GM19438 (cell line): ENCODE data around the gene HYDIN.

ENCODE experiments used
- ATAC-seq: cut with Tn5 transposase; IDR thresholded peaks from one replicate; pipeline ENCODE4 v1.9.1; 2021; ENCODE audit warnings: low read depth; ENCODE audit not compliant: unreplicated experiment

The HYDIN gene

GRCh38 chr16:70770291-70770625, 460.3 kb downstream of the HYDIN start:
- no peak for ATAC-seq

GRCh38 chr16:70769761-70770160, 460.8 kb downstream of the HYDIN start:
- ATAC-seq, result no peak

DNA sequence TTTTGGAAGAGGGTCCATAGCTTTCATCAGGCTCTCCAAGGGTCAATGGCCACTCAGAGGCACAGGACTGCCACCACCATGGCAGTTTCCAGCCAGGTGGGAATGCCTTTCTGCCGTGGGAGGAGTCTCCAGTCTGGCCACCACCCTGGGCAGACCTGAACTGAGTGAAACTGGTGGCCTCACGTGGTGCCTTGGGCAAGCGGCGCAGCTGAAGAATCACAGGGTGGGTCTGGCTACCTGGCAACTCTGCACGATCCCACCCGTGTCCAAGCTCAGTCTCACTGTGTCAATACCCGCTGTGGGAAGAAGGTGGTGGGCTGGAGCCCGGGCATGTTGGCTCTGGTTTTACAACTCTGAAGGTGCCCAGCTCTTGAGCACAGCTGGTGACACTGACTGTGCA, 461.4 kb downstream of the HYDIN start:
- ATAC-seq, result no peak

- no peak for ATAC-seq
These were observed 462.3 kb downstream of the HYDIN start for GRCh38 chr16:70768203-70768580.

- no peak for ATAC-seq
These were observed 462.9 kb downstream of the HYDIN start for GRCh38 chr16:70767377-70768202.

DNA sequence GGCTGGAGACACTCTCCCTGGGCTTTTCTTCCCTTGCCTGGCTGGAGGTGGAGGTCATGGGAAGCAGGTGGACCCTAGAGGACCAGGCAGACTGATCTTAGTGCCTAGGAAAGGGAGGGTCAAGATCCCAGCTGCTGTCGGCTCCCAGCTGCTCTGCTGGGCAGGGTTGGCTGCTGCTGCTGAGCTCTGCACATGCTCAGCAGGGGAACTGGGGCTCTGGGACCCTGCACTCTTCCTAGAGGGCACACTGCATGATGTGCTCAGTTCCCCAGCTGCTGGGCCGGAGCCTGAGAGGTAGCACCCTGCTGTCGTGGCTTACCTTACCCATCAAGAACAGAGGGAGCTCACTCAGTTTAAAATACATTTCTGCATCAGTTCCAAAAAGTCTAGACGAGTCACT, 463.9 kb downstream of the HYDIN start:
- no peak for ATAC-seq

- ATAC-seq, result no peak
These were observed 464.3 kb downstream of the HYDIN start for GRCh38 chr16:70766176-70766575.

DNA sequence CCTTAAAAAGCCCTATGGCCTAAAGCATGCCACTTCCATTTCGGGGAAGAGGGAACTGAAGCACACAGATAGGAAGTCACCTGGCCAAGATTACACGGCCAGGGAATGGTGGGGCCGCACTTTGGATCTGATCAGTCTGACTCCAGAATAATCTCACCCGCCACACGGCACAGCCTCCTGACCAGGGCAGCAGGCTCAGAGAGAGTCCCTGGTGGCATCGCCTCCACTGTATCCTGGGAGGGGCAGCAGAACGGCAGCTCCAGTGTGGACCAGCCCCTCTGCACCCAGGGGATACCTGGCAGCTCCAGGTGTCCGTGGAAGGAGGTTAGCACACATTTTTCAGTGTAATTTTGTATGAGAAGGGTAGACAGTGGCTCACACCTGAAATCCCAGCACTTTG, 465.0 kb downstream of the HYDIN start:
- no peak for ATAC-seq

GRCh38 chr16:70764632-70765031, 465.9 kb downstream of the HYDIN start:
- no peak for ATAC-seq

DNA sequence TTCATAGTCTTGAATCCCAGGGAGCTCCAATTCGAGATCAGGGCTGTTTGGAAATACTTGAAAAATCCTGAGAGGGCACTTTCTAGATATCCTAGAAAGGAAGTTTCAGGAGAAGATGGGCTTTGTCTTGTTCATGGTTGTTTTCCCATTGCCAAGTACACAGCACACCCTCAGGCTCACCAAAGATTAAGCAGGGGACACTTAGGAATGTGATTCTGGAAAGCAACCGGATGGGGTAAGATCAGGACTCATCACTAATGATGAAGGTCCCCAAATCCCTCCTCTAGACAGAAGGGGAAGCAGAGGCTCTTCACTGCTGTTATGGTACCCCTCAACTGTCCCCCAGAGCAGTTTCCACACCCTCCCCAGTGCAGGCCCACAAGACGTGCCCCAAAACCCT, 470.3 kb downstream of the HYDIN start:
- no peak for ATAC-seq

- no peak for ATAC-seq
These were observed 470.9 kb downstream of the HYDIN start for GRCh38 chr16:70759666-70760065.

GRCh38 chr16:70758786-70759185, 471.7 kb downstream of the HYDIN start:
- no peak for ATAC-seq
